ENCODE data around the gene RALB.

The RALB gene

GRCh38 chr2:120316071-120316470, 63.4 kb downstream of the RALB start:
- no peaks in the 10 kb centered on the region for H3K79me2 ChIP-seq (ENCODE audit: control insufficient read depth, low read length)
- H4K20me1 ChIP-seq (ENCODE audit: control insufficient read depth, insufficient read depth, low read depth, low read length) = no peaks in the 10 kb centered on the region
- H3K4me2 ChIP-seq (ENCODE audit: low read length) = no peak overlapping the region
- no peaks in the 10 kb centered on the region for H3F3A ChIP-seq (ENCODE audit: control insufficient read depth, insufficient read depth)
- no peak for TF ChIP-seq EZH2phosphoT487 (IDR thresholded peaks at IDR 0.05; ENCODE audit: borderline replicate concordance, low read length)
- no peak for TF ChIP-seq CTCF (IDR thresholded peaks at IDR 0.05; ENCODE audit: low read depth, low read length, poor library complexity, severe bottlenecking)
- no peaks in the 10 kb centered on the region for H3K36me3 ChIP-seq (ENCODE audit: control insufficient read depth, low read length)
- H3K27me3 ChIP-seq (ENCODE audit: control insufficient read depth, low read length) = no peaks in the 10 kb centered on the region; the same call in 1 of the 2 replicates
- H3K4me3 ChIP-seq (ENCODE audit: low read length) = no peak overlapping the region
- H3K27ac ChIP-seq (ENCODE audit: low read depth, low read length) = no peak overlapping the region
- H3K9me2 ChIP-seq (replicated peaks; ENCODE audit: control insufficient read depth, low read length) = no peaks in the 10 kb centered on the region
- no peaks in the 10 kb centered on the region for H3K9me3 ChIP-seq (ENCODE audit: control insufficient read depth, insufficient read depth, low read length)
- H3K4me1 ChIP-seq (ENCODE audit: control insufficient read depth, low read length) = peaks cover 13% of the 10 kb centered on the region

- no peak for TF ChIP-seq CTCF (IDR thresholded peaks at IDR 0.05; ENCODE audit: low read depth, low read length, poor library complexity, severe bottlenecking)
- TF ChIP-seq EZH2phosphoT487 (IDR thresholded peaks at IDR 0.05; ENCODE audit: borderline replicate concordance, low read length) = no peak
- H3K4me1 ChIP-seq (ENCODE audit: control insufficient read depth, low read length) = peaks cover 11% of the 10 kb centered on the region
- H3K79me2 ChIP-seq (ENCODE audit: control insufficient read depth, low read length) = no peaks in the 10 kb centered on the region
- H3K36me3 ChIP-seq (ENCODE audit: control insufficient read depth, low read length) = no peaks in the 10 kb centered on the region
- no peak overlapping the region for H3K27ac ChIP-seq (ENCODE audit: low read depth, low read length)
- H3K9me2 ChIP-seq (replicated peaks; ENCODE audit: control insufficient read depth, low read length) = no peaks in the 10 kb centered on the region
- H3K27me3 ChIP-seq (ENCODE audit: control insufficient read depth, low read length) = no peaks in the 10 kb centered on the region; the same call in 1 of the 2 replicates
- H3K9me3 ChIP-seq (ENCODE audit: control insufficient read depth, insufficient read depth, low read length) = no peaks in the 10 kb centered on the region
- no peak overlapping the region for H3K4me2 ChIP-seq (ENCODE audit: low read length)
- H3F3A ChIP-seq (ENCODE audit: control insufficient read depth, insufficient read depth) = no peaks in the 10 kb centered on the region
- H3K4me3 ChIP-seq (ENCODE audit: low read length) = no peak overlapping the region
- no peaks in the 10 kb centered on the region for H4K20me1 ChIP-seq (ENCODE audit: control insufficient read depth, insufficient read depth, low read depth, low read length)
These were observed 64.0 kb downstream of the RALB start for GRCh38 chr2:120316528-120317179.

GRCh38 chr2:120317180-120317533, 64.5 kb downstream of the RALB start:
- no peak overlapping the region for H3K4me3 ChIP-seq (ENCODE audit: low read length)
- H3K79me2 ChIP-seq (ENCODE audit: control insufficient read depth, low read length) = no peaks in the 10 kb centered on the region
- H3K9me3 ChIP-seq (ENCODE audit: control insufficient read depth, insufficient read depth, low read length) = no peaks in the 10 kb centered on the region
- no peak overlapping the region for H3K4me2 ChIP-seq (ENCODE audit: low read length)
- H3K27ac ChIP-seq (ENCODE audit: low read depth, low read length) = no peak overlapping the region
- peaks cover 16% of the 10 kb centered on the region for H3K4me1 ChIP-seq (ENCODE audit: control insufficient read depth, low read length)
- H3F3A ChIP-seq (ENCODE audit: control insufficient read depth, insufficient read depth) = no peaks in the 10 kb centered on the region
- no peaks in the 10 kb centered on the region; the same call in 1 of the 2 replicates for H3K27me3 ChIP-seq (ENCODE audit: control insufficient read depth, low read length)
- H3K36me3 ChIP-seq (ENCODE audit: control insufficient read depth, low read length) = no peaks in the 10 kb centered on the region
- H4K20me1 ChIP-seq (ENCODE audit: control insufficient read depth, insufficient read depth, low read depth, low read length) = no peaks in the 10 kb centered on the region
- H3K9me2 ChIP-seq (replicated peaks; ENCODE audit: control insufficient read depth, low read length) = no peaks in the 10 kb centered on the region
- TF ChIP-seq EZH2phosphoT487 (IDR thresholded peaks at IDR 0.05; ENCODE audit: borderline replicate concordance, low read length) (no peak), CTCF (IDR thresholded peaks at IDR 0.05; ENCODE audit: low read depth, low read length, poor library complexity, severe bottlenecking) (no peak)
